Measurements from ENCODE around the gene MRPL55. TPM values are rescaled to one million over a fixed set of nuclear protein-coding genes. Genes with fewer than 3 reads are reported as not detected.

The MRPL55 gene
- total and polyA plus RNA-seq, 2 of the 13 experiments (the other 11 are each of a cell fraction or from before 2014, with no cell fraction given), result 58.6 to 92.9 TPM

DNA sequence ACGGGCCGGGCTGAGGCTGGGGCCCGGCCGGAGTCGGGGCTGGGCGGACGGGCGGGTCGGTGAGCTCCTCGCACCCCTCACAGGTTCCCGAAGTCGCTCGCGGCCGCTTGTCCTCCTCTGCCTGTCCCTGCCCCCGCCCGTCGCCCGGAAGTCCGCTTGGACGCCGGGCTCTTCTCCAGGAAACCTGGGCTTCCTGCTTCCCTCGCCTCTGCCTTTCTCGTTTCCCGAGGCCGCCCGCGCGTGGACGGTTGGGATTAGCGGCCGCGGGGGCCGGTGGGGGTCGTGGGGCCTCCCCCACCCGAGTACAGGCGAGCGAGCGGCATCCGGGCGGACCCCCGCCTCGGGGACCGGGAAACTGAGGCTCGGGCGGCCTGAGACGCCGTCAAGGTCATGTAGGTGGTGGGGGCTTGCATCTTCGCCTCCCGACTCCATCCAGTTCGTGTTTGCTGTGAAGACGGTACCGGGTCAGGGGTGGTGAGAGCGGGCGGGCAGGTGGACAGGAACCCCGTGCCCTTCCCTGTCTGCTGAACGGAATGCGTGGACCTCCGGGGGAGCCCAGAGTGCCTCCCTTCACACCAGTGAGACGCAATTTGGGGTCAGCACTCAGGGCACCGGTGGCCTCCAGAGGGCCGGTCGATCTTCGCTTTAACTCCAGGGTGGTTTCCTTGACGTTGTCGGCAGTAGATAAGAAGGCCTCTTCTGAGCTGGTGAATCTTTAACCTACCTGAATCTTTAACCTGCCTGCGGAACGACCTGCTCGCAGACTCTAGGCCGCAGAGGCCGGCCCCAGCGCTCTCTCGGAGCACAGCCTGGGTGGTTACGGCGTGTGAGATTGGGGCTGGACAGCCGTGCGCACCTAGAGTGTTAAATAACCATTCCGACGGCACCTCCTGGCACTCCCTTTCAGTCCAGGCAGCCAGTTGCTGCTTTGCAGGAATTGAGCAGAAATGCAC, 25.9 kb downstream of the MRPL55 start (continued):
- TF ChIP-seq, protein P1, sequence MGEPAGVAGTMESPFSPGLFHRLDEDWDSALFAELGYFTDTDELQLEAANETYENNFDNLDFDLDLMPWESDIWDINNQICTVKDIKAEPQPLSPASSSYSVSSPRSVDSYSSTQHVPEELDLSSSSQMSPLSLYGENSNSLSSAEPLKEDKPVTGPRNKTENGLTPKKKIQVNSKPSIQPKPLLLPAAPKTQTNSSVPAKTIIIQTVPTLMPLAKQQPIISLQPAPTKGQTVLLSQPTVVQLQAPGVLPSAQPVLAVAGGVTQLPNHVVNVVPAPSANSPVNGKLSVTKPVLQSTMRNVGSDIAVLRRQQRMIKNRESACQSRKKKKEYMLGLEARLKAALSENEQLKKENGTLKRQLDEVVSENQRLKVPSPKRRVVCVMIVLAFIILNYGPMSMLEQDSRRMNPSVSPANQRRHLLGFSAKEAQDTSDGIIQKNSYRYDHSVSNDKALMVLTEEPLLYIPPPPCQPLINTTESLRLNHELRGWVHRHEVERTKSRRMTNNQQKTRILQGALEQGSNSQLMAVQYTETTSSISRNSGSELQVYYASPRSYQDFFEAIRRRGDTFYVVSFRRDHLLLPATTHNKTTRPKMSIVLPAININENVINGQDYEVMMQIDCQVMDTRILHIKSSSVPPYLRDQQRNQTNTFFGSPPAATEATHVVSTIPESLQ (CRISPR knock-in tag; conservative IDR thresholded peaks at IDR 0.05), result no peak
- TF ChIP-seq JUN (CRISPR knock-in tag; IDR thresholded peaks at IDR 0.05) (no peak), NFKBIZ (CRISPR knock-in tag; IDR thresholded peaks at IDR 0.05) (no peak), ZNF460 (CRISPR knock-in tag; IDR thresholded peaks at IDR 0.05; ENCODE audit: borderline replicate concordance) (no peak), RAD51 (IDR thresholded peaks at IDR 0.05; ENCODE audit: borderline replicate concordance) (no peak), SMYD3 (CRISPR knock-in tag; IDR thresholded peaks at IDR 0.05) (no peak), FOXP1 (IDR thresholded peaks at IDR 0.05) (no peak), FOXP1 (CRISPR knock-in tag; IDR thresholded peaks at IDR 0.05) (no peak), DMAP1 (CRISPR knock-in tag; IDR thresholded peaks at IDR 0.05) (0 out of 2 replicates have a peak, but pooled peaks have one; percentile 5)
- TF ChIP-seq, protein P2, sequence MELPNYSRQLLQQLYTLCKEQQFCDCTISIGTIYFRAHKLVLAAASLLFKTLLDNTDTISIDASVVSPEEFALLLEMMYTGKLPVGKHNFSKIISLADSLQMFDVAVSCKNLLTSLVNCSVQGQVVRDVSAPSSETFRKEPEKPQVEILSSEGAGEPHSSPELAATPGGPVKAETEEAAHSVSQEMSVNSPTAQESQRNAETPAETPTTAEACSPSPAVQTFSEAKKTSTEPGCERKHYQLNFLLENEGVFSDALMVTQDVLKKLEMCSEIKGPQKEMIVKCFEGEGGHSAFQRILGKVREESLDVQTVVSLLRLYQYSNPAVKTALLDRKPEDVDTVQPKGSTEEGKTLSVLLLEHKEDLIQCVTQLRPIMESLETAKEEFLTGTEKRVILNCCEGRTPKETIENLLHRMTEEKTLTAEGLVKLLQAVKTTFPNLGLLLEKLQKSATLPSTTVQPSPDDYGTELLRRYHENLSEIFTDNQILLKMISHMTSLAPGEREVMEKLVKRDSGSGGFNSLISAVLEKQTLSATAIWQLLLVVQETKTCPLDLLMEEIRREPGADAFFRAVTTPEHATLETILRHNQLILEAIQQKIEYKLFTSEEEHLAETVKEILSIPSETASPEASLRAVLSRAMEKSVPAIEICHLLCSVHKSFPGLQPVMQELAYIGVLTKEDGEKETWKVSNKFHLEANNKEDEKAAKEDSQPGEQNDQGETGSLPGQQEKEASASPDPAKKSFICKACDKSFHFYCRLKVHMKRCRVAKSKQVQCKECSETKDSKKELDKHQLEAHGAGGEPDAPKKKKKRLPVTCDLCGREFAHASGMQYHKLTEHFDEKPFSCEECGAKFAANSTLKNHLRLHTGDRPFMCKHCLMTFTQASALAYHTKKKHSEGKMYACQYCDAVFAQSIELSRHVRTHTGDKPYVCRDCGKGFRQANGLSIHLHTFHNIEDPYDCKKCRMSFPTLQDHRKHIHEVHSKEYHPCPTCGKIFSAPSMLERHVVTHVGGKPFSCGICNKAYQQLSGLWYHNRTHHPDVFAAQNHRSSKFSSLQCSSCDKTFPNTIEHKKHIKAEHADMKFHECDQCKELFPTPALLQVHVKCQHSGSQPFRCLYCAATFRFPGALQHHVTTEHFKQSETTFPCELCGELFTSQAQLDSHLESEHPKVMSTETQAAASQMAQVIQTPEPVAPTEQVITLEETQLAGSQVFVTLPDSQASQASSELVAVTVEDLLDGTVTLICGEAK (IDR thresholded peaks at IDR 0.05), result no peak
- TF ChIP-seq, protein P2 (CRISPR knock-in tag; IDR thresholded peaks at IDR 0.05), result no peak
- TF ChIP-seq, protein P3, sequence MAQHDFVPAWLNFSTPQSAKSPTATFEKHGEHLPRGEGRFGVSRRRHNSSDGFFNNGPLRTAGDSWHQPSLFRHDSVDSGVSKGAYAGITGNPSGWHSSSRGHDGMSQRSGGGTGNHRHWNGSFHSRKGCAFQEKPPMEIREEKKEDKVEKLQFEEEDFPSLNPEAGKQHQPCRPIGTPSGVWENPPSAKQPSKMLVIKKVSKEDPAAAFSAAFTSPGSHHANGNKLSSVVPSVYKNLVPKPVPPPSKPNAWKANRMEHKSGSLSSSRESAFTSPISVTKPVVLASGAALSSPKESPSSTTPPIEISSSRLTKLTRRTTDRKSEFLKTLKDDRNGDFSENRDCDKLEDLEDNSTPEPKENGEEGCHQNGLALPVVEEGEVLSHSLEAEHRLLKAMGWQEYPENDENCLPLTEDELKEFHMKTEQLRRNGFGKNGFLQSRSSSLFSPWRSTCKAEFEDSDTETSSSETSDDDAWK (CRISPR knock-in tag; IDR thresholded peaks at IDR 0.05), result no peak

All from HepG2 (cell line).